Measurements from ENCODE around the gene NETO1.

Gene NETO1

GRCh38 chr18:72867746-72868584 lies at the start of gene NETO1:
Gene NETO1, minus strand, starts transcription at chr18:72867987. Its CDS starts 696 bp downstream, at chr18:72867291.
- no peak for DNase-seq

- no peak for DNase-seq
Observed at GRCh38 chr18:72910045-72910444, 42.3 kb upstream of the NETO1 start.

- no peak for DNase-seq
Observed at GRCh38 chr18:72908181-72908580, 40.4 kb upstream of the NETO1 start.

GRCh38 chr18:72903033-72903432 lies 35.2 kb upstream of the NETO1 start:
- no peak for DNase-seq

- DNase-seq = no peak
Observed at GRCh38 chr18:72899338-72899737, 31.6 kb upstream of the NETO1 start.

- DNase-seq = no peak
Observed at GRCh38 chr18:72898870-72899269, 31.1 kb upstream of the NETO1 start.

GRCh38 chr18:72895548-72895947 lies 27.8 kb upstream of the NETO1 start:
- no peak for DNase-seq

GRCh38 chr18:72878561-72878960 lies 10.8 kb upstream of the NETO1 start:
- DNase-seq = no peak

- no peak for DNase-seq
Observed at GRCh38 chr18:72878143-72878542, 10.4 kb upstream of the NETO1 start.

- DNase-seq = no peak
Observed at GRCh38 chr18:72871091-72871490, 3.3 kb upstream of the NETO1 start.

GRCh38 chr18:72869226-72870185 lies 1.7 kb upstream of the NETO1 start:
- no peak for DNase-seq

- DNase-seq = no peak
Observed at GRCh38 chr18:72868585-72869225, 918 bp upstream of the NETO1 start.

- no peak for DNase-seq
Observed at GRCh38 chr18:72866901-72867745, 664 bp downstream of the NETO1 start.

GRCh38 chr18:72866442-72866900 lies 1.3 kb downstream of the NETO1 start:
- DNase-seq = no peak

GRCh38 chr18:72863754-72864153 lies 4.0 kb downstream of the NETO1 start:
- DNase-seq = no peak

GRCh38 chr18:72859088-72859487 lies 8.7 kb downstream of the NETO1 start:
- no peak for DNase-seq

GRCh38 chr18:72849671-72850070 lies 18.1 kb downstream of the NETO1 start:
- DNase-seq = peak; percentile 7

- DNase-seq = no peak
Observed at GRCh38 chr18:72848503-72849237, 19.1 kb downstream of the NETO1 start.

GRCh38 chr18:72847771-72848170 lies 20.0 kb downstream of the NETO1 start:
- no peak for DNase-seq

GRCh38 chr18:72846736-72847533 lies 20.9 kb downstream of the NETO1 start:
- DNase-seq = no peak

GRCh38 chr18:72843743-72844142 lies 24.0 kb downstream of the NETO1 start:
- no peak for DNase-seq

All from NCI-H82 (cell line).